CD4-positive, alpha-beta T cell treated with Interleukin-4 for 4 hours (primary cell): Measurements from ENCODE around the gene SRD5A3.

Source experiments
- DNase-seq: peaks from one replicate; pipeline ENCODE4 v3.0.0-alpha.2; 2020

Gene SRD5A3

DNA sequence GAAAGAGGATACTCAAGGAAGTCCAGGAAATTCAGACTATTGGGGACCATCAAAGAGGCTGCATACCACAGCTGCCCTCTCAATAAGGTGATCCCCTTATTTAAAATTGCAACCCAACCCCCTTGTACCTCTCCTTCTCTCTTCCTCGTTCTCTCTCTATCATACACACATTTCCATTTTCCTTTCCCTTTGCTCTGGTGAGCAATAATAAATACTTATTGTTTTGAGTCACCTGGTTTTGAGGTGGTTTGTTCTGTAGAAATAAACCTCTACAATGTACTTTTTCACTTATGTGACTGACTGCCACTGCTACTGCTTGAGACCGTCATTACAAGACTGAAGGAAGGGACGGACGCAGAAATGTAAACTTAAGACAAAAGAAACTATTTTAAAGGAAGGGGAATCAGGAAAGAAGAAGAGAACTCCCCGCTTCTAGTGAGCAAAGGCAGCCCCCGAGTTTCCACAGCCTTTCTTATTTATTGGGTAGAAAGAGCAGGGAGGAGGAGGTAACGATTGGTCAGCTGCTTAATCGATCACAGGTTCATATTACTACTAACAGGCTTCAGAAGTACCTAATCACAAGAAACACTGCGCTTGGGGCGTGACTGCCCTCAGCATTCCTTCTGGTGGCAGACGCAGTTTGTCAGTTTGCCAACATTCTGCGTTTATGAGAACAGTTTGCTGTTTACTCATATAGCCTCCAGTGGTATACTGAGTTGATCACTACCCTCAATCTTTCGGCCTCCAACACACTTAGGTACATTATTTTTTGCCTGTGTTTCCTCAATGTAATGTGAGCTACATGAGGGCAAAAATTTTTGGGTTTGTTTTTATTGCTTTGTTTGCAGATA, 32.8 kb downstream of the SRD5A3 start:
- DNase-seq: no peak

- no peak for DNase-seq
Measured at GRCh38 chr4:55380576-55380975, 34.5 kb downstream of the SRD5A3 start.

DNA sequence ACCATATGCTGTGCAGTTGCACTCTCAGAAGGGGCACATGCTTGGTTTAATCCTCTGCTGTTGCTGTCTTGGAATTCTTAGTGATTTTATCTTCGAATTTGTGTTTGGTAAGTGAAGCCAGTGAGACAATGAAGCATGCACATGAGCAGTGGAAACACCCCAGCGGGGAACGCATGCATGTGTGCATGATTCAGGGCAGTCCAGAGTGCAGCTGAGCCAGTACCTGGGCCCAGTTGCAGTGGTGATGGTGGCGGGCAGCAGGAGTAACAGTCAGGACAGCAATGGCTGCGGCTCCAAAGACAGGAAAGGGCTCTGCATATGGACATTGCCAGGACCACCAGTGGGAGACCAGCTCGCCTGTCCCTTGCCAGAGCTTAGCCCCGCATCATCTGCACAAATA, 35.5 kb downstream of the SRD5A3 start:
- DNase-seq: no peak

DNA sequence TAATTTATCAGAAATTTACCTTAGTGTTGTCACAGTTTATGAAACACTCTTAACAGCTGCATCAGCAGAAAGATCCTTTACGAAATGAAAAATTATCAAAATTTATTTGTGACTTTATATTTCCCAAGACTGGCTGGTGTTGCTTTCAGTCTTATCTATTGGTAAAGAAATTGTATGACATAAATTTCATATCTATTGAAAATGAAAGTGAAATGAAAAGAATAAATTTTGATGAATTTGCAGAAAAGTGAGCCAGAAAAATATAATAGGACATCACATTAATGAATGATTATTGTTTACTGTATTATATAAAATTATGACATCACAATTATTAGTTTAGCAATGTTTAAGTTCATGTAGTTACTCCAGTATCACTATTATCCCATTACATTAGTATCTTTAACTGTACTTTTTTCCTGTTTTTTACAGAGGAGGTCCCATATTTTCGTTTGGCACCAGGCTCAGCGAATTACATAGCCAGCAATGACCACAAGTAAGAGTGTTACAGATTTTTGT, 36.5 kb downstream of the SRD5A3 start:
- no peak for DNase-seq

DNA sequence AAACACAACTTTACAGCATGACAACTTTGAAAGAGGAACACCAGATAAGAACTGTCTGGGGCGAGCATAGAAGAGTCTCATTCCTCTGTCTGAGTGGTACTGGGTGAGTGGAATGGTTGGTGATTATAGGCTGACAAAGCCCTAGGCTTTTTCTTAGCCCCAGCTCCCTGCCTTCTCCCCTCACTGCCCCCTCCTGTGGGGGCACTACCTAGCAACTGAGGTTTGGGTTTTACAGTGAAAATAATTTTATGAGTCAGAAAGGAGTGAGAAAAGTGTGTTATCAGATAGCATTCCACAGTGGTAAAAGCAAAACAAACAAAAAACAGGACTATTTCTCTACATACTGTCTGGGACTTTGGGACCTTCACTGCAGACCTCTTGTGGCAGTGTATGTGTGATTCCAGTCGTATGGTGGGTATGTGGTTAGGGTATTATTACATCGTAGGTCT, 39.2 kb downstream of the SRD5A3 start:
- DNase-seq: no peak

DNA sequence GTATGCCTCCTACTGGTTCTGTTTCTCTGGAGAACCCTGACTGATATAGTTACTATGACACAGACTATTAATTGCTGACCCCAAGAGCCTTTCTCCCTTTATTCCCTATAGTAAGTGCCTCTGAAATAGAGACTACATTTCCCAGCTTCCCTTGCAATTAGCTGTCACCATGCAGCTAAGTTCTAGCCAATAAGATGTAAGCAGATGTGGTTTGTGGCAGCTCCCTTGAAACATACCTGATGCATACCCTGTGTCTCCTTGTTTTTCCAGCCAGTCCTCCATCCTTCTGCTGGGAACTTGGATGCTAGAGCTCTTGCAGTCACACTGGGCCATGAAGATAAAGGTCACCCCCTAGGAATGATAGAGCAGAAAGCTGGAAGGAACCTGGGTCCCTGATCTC, 40.0 kb downstream of the SRD5A3 start:
- DNase-seq: peak; percentile 19

DNA sequence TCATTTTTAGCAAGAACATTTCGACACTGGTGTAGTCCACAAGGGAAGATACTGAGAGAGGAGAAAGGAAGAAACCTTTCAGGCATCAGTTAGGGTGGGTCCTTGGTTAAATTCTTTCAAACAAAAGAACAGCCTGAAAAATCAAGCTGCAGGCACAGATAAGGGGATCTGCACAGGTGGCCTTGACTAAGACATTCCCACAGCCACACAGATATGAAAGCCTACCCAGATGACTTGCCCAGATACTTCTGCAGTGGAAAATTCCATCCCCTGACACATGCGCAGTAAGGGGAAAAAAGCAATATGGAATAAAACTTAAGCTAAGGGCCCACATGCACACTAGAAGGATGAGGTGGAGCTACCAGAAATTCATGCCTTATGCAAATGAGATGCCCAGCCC, 40.8 kb downstream of the SRD5A3 start:
- no peak for DNase-seq

DNA sequence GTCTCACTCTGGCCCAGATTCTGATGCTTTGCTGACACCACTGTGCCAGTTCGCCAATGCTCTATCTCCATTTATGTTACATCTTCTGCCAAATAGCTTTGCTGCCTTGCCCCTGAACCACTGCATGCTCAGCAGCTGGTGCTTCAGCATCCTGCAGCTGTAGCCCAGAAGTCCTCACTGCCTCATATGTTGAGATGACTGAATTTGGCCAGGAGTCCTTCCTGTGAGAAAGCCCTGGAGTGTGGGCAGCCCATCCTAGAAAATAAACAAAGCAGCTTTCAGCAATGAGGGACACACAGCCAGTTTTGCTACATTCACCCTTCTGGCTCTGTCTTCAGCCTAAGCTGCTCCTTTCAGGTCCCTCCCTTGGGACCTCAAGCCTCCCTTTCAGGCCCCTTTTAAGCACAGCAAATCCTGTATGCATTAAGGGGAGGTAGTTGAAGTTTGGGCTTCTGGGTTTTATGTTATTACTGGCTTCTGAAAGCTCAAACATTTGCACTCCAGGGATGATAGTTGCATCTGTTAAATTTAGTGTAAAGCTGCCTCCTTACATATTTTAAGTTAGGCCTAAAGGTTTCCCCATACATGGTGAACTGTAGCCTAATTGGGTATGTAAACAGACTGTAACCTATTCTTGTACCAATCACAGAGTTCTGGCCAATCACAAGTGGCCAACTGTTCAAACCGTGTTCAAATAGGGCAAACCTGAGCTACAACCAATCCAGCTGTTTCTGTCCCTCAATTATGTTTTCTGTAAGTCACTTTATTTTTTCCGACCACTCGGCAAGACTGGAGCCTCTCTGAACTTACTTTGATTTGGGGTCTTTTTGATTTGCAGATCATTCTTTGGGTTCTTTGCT, 47.6 kb downstream of the SRD5A3 start:
- no peak for DNase-seq

GRCh38 chr4:55395218-55395528, 49.1 kb downstream of the SRD5A3 start:
- no peak for DNase-seq

- DNase-seq: peak; percentile 83
Measured at GRCh38 chr4:55395529-55396307, 49.7 kb downstream of the SRD5A3 start, which contains the start of gene TMEM165. TSS of gene TMEM165 (plus strand) at chr4:55395957. CDS start at chr4:55396190, 233 bp downstream.

DNA sequence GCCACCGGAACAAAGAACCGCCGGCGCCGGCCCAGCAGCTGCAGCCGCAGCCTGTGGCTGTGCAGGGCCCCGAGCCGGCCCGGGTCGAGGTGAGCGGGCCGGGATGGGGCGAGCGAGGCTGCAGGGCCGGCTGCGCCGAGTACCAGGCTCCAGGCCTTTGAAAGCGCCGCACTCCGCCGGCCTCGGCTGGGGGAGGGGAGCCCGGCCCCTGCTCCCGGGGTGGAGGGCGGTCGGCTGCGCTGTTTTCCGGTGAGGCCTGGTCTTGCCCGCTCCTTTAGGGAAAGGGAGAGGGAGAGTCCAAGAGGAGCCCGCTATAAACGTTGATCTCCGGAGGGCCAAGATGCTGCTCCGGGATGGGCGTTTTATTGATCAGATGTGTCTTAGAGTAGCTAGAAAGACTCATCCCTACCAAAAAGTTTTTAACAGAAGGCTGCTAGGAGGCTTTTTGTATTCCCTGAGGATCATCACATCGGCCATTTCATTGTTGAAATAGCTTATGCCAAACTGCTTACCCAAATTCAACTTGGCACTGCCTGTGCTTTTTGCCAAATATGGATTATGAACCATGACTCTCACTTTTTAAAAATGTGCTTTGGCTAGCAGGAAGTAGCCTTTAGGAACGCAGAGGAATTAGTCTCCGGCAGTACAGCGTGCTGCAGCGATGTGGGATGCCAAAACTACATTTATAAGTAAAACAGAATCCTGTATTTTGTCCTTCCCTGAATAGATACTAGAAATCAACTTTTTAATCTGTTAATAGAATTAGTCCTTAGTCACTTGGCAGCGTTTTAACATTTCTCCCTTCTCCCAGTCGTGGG, 50.5 kb downstream of the SRD5A3 start:
- DNase-seq: no peak

DNA sequence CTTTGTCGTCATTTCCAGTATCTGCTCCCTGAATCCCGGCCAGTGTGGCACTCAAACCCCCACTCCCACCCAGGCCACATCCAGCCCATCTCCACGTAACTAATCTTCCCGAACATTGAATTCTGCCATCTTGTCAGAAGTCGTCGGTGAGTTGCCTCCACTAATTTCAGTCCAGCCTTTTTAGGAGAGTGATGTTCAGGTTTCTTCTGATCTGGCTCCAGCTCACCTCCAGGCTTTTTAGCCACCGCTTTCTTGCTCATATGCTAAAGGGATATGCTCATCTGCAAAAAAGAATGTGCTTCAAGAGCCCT, 51.0 kb downstream of the SRD5A3 start:
- DNase-seq: no peak

DNA sequence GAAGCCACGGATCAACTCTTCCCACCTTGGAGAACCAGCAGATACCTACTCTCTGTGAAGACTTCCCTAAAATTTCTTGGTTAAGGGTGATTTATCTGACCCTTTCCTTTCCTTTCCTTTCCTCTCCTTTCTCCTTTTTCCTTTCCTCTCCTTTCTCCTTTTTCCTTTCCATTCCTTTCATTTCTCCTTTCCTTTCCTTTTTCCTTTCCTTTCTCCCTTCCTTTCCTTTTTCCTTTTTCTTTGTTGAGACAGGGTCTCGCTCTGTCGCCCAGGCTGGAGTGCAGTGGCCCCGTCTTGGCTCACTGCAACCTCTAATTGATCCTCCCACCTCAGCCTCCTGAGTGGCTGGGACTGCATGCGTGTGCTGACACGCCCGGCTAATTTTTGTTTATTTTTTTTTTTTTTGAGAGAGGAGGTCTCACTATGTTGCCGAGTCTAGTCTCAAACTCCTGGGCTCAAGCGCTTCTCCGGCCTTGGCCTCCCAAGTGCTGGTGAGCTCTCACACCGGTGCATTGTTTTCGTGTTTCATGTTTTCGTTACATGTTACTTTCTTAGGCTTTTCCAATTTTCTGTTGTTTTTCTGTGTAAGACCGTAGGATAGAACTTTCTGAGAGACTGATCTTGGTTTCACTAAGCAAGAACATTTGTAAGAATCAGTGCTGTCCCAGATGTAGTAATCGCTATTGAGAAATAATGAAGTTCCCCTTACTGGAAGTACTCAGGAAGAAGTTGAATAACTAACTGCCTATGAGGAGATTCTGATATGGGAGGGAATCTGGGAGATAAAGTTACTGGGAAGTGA, 51.7 kb downstream of the SRD5A3 start:
- peak; percentile 15 for DNase-seq

DNA sequence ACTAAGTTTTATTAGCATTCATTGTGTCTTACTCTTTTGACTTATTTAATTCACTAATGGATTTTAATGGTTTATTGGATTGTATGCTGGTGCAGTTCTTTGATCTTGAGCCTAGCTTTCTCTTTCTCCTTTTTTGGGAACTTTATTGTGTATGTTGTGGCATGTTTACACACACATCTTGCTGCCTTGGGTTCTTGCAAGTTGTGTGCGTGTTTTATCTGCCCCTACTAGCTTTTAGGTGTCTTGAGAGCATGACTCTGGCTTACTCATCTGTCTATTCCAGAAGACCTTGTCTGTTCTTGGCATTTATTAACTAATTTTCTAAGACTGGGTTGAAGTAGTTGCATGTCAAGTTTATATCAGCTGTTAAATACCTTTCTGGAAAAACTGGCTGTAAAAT, 52.4 kb downstream of the SRD5A3 start:
- no peak for DNase-seq

DNA sequence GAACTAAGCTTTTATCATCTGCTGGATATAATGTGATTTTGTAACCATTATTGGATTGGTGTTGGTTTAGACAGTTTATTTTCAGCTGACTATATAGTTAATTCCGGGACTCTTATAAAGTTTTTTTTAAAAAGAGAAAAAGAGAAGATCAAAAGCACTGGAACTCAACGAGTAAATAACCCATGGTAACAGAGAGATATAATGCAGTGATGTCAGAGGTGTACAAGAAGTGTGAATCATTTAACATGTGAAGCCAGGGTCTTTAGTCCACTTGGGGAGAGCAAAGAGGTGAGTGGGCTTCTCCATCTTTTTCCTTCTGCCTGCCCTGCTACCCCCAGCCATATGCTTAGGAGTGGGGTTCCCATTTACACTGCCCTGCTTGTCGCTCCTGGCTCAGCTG, 52.9 kb downstream of the SRD5A3 start:
- no peak for DNase-seq

DNA sequence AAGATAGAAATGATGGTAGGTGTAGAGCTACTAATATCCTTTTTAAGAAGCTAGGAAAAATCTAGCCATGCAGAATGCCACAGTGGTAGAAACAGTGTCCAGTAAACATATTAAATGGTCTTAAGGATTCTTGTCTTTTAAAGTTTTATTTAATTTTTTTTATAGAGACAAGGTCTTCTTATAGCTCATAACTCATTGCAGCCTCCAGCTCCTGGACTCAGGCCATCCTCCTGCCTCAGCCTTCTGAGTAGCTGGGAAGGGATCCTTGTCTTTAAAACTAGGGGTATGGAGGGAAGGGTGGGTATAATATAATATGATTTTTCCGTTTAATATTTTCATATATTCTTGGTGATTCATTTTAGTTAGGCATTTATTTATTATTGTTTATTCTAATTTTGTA, 53.5 kb downstream of the SRD5A3 start:
- no peak for DNase-seq

DNA sequence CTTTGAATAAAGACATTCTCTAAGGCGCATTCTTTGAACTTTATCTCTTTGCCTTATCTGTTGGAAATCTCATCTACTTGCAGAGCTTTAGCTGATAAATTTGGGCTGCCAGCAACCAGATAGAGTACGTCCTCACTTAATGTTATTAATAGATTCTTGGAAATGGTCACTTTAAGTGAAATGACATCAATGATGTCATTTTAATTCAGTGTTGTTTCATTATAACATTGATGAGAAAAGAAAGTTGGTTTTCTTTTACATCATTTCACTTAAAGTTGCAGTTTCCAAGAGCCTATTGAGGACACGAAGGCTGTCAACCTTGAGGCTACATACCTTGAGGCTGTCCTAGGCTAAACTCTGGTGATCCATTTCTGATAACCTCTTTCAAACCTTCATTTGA, 59.0 kb downstream of the SRD5A3 start:
- DNase-seq: no peak

DNA sequence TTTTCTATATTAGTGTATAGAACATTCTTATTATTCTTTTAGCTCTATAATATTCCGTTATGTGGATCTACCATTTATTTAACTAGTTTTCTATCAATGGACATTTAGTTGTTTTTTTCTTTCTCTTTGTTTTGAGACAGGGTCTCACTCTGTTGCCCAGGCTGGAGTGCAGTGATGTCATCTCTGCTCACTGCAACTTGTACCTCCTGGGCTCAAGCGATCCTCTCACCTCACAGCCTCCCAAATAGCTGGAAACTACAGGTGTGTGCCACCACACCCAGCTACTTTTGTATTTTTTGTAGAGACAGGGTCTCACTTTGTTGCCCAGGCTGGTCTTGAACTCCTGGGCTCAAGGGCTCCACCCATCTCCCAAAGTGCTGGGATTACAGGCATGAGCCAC, 60.5 kb downstream of the SRD5A3 start:
- DNase-seq: no peak

DNA sequence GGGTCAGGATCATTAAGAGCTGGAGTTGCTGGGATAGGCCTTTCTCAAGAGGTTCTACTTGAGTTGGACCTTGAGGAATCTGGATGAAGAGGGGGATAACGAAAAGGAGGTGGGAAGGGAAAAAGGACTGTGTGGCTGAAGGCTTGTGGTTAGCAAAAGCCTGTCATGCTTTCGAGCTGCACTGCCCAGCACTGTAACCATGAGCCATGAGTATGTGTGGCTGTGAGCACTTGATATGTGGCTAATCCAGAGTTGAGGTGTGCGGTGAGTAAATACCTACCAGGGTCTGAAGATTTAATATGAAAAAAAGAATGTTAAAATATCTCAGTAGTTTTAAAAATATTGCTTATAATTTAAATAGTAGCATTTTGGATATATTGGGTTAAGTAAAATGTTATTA, 61.1 kb downstream of the SRD5A3 start:
- DNase-seq: no peak

DNA sequence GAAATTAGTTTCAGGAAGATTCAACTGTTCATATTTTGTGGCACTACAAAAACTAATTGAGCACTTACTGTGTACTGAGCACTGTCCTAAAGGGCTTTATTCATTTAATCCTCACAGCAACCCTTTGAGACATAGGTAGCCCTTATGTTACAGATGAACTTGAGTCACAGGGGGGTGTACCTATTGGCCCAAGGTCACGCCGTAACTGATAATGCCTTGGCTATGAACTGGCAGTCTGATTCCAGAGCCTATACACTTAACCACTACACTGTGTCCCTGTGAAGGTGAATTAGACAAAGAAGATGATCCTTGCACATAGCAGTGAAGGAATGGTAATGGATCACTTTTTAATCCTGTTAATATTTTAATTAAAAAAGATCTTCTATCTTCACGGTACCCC, 61.7 kb downstream of the SRD5A3 start:
- no peak for DNase-seq

- peak; percentile 27 for DNase-seq
Measured at GRCh38 chr4:55409468-55410171, 63.6 kb downstream of the SRD5A3 start.
